Osteoblast (primary cell): ENCODE measurements around the gene FRMD5. TPM values are rescaled to one million over a fixed set of nuclear protein-coding genes. Genes with fewer than 3 reads are reported as not detected.

Experiments used
- DNase-seq: peaks from one replicate; pipeline ENCODE4 v3.0.0; 2011; ENCODE audit warnings: low spot score, mixed read lengths; ENCODE audit not compliant: insufficient read length; ENCODE audit errors: missing footprints
- H2AFZ ChIP-seq: 2 replicates; pipeline ENCODE4 v1.6.0; 2011; ENCODE audit warnings: mild to moderate bottlenecking, low read length
- H3K27ac ChIP-seq: 2 replicates; pipeline ENCODE4 v1.5.1; 2011; ENCODE audit warnings: mild to moderate bottlenecking, low read depth, low read length, moderate library complexity
- H3K27me3 ChIP-seq: 2 replicates; pipeline ENCODE4 v1.6.0; 2012; ENCODE audit warnings: mild to moderate bottlenecking, control low read depth, inconsistent platforms, low read length, moderate library complexity; ENCODE audit not compliant: insufficient read depth
- H3K36me3 ChIP-seq: 2 replicates; pipeline ENCODE4 v1.5.1; 2011; ENCODE audit warnings: mild to moderate bottlenecking, low read length, control low read depth, moderate library complexity; ENCODE audit not compliant: insufficient read depth
- H3K4me1 ChIP-seq: 2 replicates; pipeline ENCODE4 v1.5.1; 2011; ENCODE audit warnings: mild to moderate bottlenecking, low read length, control low read depth, moderate library complexity; ENCODE audit not compliant: insufficient read depth
- H3K4me2 ChIP-seq: 2 replicates; pipeline ENCODE4 v1.6.0; 2011; ENCODE audit warnings: mild to moderate bottlenecking, low read length; ENCODE audit not compliant: insufficient read depth
- H3K4me3 ChIP-seq: fragments of 200-600 bp; sonication (generic); 3 replicates; pipeline ENCODE4 v1.5.1; 2012; ENCODE audit warnings: mild to moderate bottlenecking, low read length, inconsistent platforms; ENCODE audit not compliant: insufficient read depth
- H3K79me2 ChIP-seq: 2 replicates; pipeline ENCODE4 v1.6.0; 2012; ENCODE audit warnings: mild to moderate bottlenecking, low read length, control low read depth, inconsistent platforms; ENCODE audit not compliant: insufficient read depth
- H3K9me3 ChIP-seq: 2 replicates; pipeline ENCODE4 v1.5.1; 2011; ENCODE audit warnings: low read depth, low read length, control low read depth
- H4K20me1 ChIP-seq: 2 replicates; pipeline ENCODE4 v1.6.0; 2012; ENCODE audit warnings: mild to moderate bottlenecking, low read length, control low read depth; ENCODE audit not compliant: insufficient read depth
- CTCF ChIP-seq: IDR thresholded peaks from 2 replicates; pipeline ENCODE4 v1.5.1; 2011; ENCODE audit warnings: mild to moderate bottlenecking, low read depth, low read length, moderate library complexity; ENCODE audit errors: extremely low read depth
- total RNA-seq: library from RNA; depleted of rRNA; stranded (reverse); fragments of >200 nt; gene quantifications from 2 replicates; pipeline ENCODE4 v1.2.3, GENCODE V29; 2012

The FRMD5 gene
- total RNA-seq, 1 donor = 3.3 TPM

- no peaks in the 10 kb centered on the region for H3K79me2 ChIP-seq
- H3K9me3 ChIP-seq = no peaks in the 10 kb centered on the region
- H3K27ac ChIP-seq = peak overlapping the region; percentile 78
- no peaks in the 10 kb centered on the region for H4K20me1 ChIP-seq
- no peak overlapping the region for H2AFZ ChIP-seq
- peaks cover 37% of the 10 kb centered on the region for H3K4me1 ChIP-seq
- H3K27me3 ChIP-seq = no peaks in the 10 kb centered on the region
- no peak overlapping the region for H3K4me3 ChIP-seq
- no peak for TF ChIP-seq CTCF
- peak overlapping the region; percentile 15 for H3K4me2 ChIP-seq
- no peak for DNase-seq
- no peaks in the 10 kb centered on the region for H3K36me3 ChIP-seq
Observed at GRCh38 chr15:43913941-43914340, 281.1 kb downstream of the FRMD5 start.

- no peaks in the 10 kb centered on the region for H3K27me3 ChIP-seq
- H3K4me2 ChIP-seq = peak overlapping the region; percentile 72
- peak overlapping the region; percentile 78 for H3K27ac ChIP-seq
- H3K36me3 ChIP-seq = no peaks in the 10 kb centered on the region
- no peaks in the 10 kb centered on the region for H3K9me3 ChIP-seq
- peaks cover 37% of the 10 kb centered on the region for H3K4me1 ChIP-seq
- H4K20me1 ChIP-seq = no peaks in the 10 kb centered on the region
- no peak overlapping the region for H3K4me3 ChIP-seq
- no peak for TF ChIP-seq CTCF
- H2AFZ ChIP-seq = no peak overlapping the region
- DNase-seq = peak; percentile 93
- H3K79me2 ChIP-seq = no peaks in the 10 kb centered on the region
Observed at GRCh38 chr15:43913026-43913780, 281.9 kb downstream of the FRMD5 start.

- no peak for DNase-seq
- Histone ChIP-seq H4K20me1 (no peaks in the 10 kb centered on the region), H3K36me3 (no peaks in the 10 kb centered on the region), H3K79me2 (no peaks in the 10 kb centered on the region), H3K9me3 (no peaks in the 10 kb centered on the region), H3K4me3 (no peak overlapping the region), H3K27ac (peak overlapping the region; percentile 78), H3K4me2 (peak overlapping the region; percentile 64), H3K4me1 (peaks cover 37% of the 10 kb centered on the region), H2AFZ (no peak overlapping the region), H3K27me3 (no peaks in the 10 kb centered on the region)
- no peak for TF ChIP-seq CTCF
Observed at GRCh38 chr15:43912208-43912607, 282.9 kb downstream of the FRMD5 start.

- DNase-seq = peak; percentile 97
- Histone ChIP-seq H4K20me1 (no peaks in the 10 kb centered on the region), H3K36me3 (no peaks in the 10 kb centered on the region), H3K27ac (peak overlapping the region; percentile 78), H2AFZ (no peak overlapping the region), H3K9me3 (no peaks in the 10 kb centered on the region), H3K4me2 (peak overlapping the region; percentile 64), H3K4me3 (no peak overlapping the region), H3K4me1 (peaks cover 37% of the 10 kb centered on the region), H3K79me2 (no peaks in the 10 kb centered on the region), H3K27me3 (no peaks in the 10 kb centered on the region)
- TF ChIP-seq CTCF = no peak
Observed at GRCh38 chr15:43911235-43911781, 283.8 kb downstream of the FRMD5 start.
